ENCODE data around the gene ENOX1.
A peak's percentile ranks its signal among the peaks of the same experiment; 100 is the strongest.

The ENOX1 gene

GRCh38 chr13:43387880-43388279, 398.9 kb downstream of the ENOX1 start:
- no peak for TF ChIP-seq ZFX (IDR thresholded peaks at IDR 0.05; ENCODE audit: borderline replicate concordance)
- no peak for TF ChIP-seq CTCF (IDR thresholded peaks at IDR 0.05)

GRCh38 chr13:43383498-43384165, 403.1 kb downstream of the ENOX1 start:
- H3K27ac ChIP-seq = no peak overlapping the region
- TF ChIP-seq CTCF (IDR thresholded peaks at IDR 0.05) (no peak), ZFX (IDR thresholded peaks at IDR 0.05; ENCODE audit: borderline replicate concordance) (no peak)

More at GRCh38 chr13:43387880-43388279, 398.9 kb downstream of the ENOX1 start:
- H3K27ac ChIP-seq = peak overlapping the region; percentile 67

GRCh38 chr13:43379738-43380137, 407.0 kb downstream of the ENOX1 start:
- TF ChIP-seq ZFX (IDR thresholded peaks at IDR 0.05; ENCODE audit: borderline replicate concordance) = no peak
- no peak for TF ChIP-seq CTCF (IDR thresholded peaks at IDR 0.05)

GRCh38 chr13:43377973-43378372, 408.8 kb downstream of the ENOX1 start:
- no peak overlapping the region for H3K27ac ChIP-seq
- no peak for TF ChIP-seq ZFX (IDR thresholded peaks at IDR 0.05; ENCODE audit: borderline replicate concordance)
- TF ChIP-seq CTCF (IDR thresholded peaks at IDR 0.05) = no peak

More at GRCh38 chr13:43379738-43380137, 407.0 kb downstream of the ENOX1 start:
- no peak overlapping the region for H3K27ac ChIP-seq

- TF ChIP-seq CTCF (IDR thresholded peaks at IDR 0.05) (no peak), ZFX (IDR thresholded peaks at IDR 0.05; ENCODE audit: borderline replicate concordance) (no peak)
These were observed 409.6 kb downstream of the ENOX1 start for GRCh38 chr13:43377149-43377548.

GRCh38 chr13:43376596-43376995, 410.2 kb downstream of the ENOX1 start:
- H3K27ac ChIP-seq = no peak overlapping the region
- TF ChIP-seq CTCF (IDR thresholded peaks at IDR 0.05) (no peak), ZFX (IDR thresholded peaks at IDR 0.05; ENCODE audit: borderline replicate concordance) (no peak)

More at GRCh38 chr13:43377149-43377548, 409.6 kb downstream of the ENOX1 start:
- H3K27ac ChIP-seq = no peak overlapping the region

- no peak for TF ChIP-seq CTCF (IDR thresholded peaks at IDR 0.05)
- no peak overlapping the region for H3K27ac ChIP-seq
These were observed 410.8 kb downstream of the ENOX1 start for GRCh38 chr13:43375797-43376465.
